Measurements from ENCODE around the gene PDE2A.

GRCh38 chr11:72582206-72583176, 91.7 kb downstream of the PDE2A start:
- TF ChIP-seq POLR2A (IDR thresholded peaks at IDR 0.05) (no peak), CTCF (IDR thresholded peaks at IDR 0.05) (no peak)
